GM18526 (cell line): ENCODE data around the gene PDE3B.

Source experiments
- POLR2A ChIP-seq: IDR thresholded peaks from 3 replicates; pipeline ENCODE4 v1.6.1; 2011; ENCODE audit not compliant: insufficient read length; ENCODE audit errors: extremely low read depth

PDE3B gene

GRCh38 chr11:14766585-14766984, 123.0 kb downstream of the PDE3B start:
- no peak for TF ChIP-seq POLR2A

- TF ChIP-seq POLR2A, result no peak
Measured at GRCh38 chr11:14768526-14769188, 125.1 kb downstream of the PDE3B start.

- TF ChIP-seq POLR2A, result no peak
Measured at GRCh38 chr11:14773755-14774154, 130.2 kb downstream of the PDE3B start.

GRCh38 chr11:14774721-14775120, 131.1 kb downstream of the PDE3B start:
- TF ChIP-seq POLR2A, result no peak

GRCh38 chr11:14775897-14776296, 132.3 kb downstream of the PDE3B start:
- TF ChIP-seq POLR2A, result no peak

GRCh38 chr11:14783788-14784187, 140.2 kb downstream of the PDE3B start:
- no peak for TF ChIP-seq POLR2A

GRCh38 chr11:14784230-14784629, 140.6 kb downstream of the PDE3B start:
- TF ChIP-seq POLR2A, result no peak

GRCh38 chr11:14789879-14790484, 146.4 kb downstream of the PDE3B start:
- no peak for TF ChIP-seq POLR2A

- no peak for TF ChIP-seq POLR2A
Measured at GRCh38 chr11:14793546-14793945, 149.9 kb downstream of the PDE3B start.

- TF ChIP-seq POLR2A, result no peak
Measured at GRCh38 chr11:14803846-14804245, 160.2 kb downstream of the PDE3B start.

- TF ChIP-seq POLR2A, result no peak
Measured at GRCh38 chr11:14809466-14809865, 165.9 kb downstream of the PDE3B start.

GRCh38 chr11:14812757-14813156, 169.2 kb downstream of the PDE3B start:
- TF ChIP-seq POLR2A, result no peak

- TF ChIP-seq POLR2A, result no peak
Measured at GRCh38 chr11:14813516-14813915, 169.9 kb downstream of the PDE3B start.

GRCh38 chr11:14818779-14819178, 175.2 kb downstream of the PDE3B start:
- no peak for TF ChIP-seq POLR2A

- TF ChIP-seq POLR2A, result no peak
Measured at GRCh38 chr11:14819596-14819995, 176.0 kb downstream of the PDE3B start.

- no peak for TF ChIP-seq POLR2A
Measured at GRCh38 chr11:14821031-14821430, 177.4 kb downstream of the PDE3B start.

GRCh38 chr11:14826600-14826999, 183.0 kb downstream of the PDE3B start:
- TF ChIP-seq POLR2A, result no peak
